Caco-2 (cell line): Measurements from ENCODE around the gene TIMM50. TPM values are rescaled to one million over a fixed set of nuclear protein-coding genes. Genes with fewer than 3 reads are reported as not detected.

Experiments used
- BruUV-seq: library from RNA; stranded (reverse); fragments of 400-500 nt; replicated peaks from 2 replicates; lab custom pipeline; 2021; lab: Mats Ljungman, UMichigan
- CTCF ChIA-PET: fragments of 300-600 bp; sonication (Branson Sonifier 250); formaldehyde crosslinking; loops from one replicate; lab custom pipeline; 2022; ENCODE audit warnings: antibody characterized with exemption; lab: Charles Lee
- POLR2A ChIA-PET: fragments of 300-600 bp; sonication (Branson Sonifier 250); formaldehyde crosslinking; loops from one replicate; lab custom pipeline; 2022; ENCODE audit warnings: antibody characterized with exemption; lab: Charles Lee
- DNase-seq, 2 experiments: peaks; one replicate each; pipeline versions ENCODE4 v3.0.0 to v3.0.0-alpha.2; 2020 to 2022
- H3K27me3 ChIP-seq: replicated peaks from 2 replicates; pipeline ENCODE4 v1.6.0; 2011; ENCODE audit warnings: low read length; ENCODE audit not compliant: control insufficient read depth, insufficient read depth
- H3K36me3 ChIP-seq: 2 replicates; pipeline ENCODE4 v1.5.1; 2011; ENCODE audit warnings: low read length; ENCODE audit not compliant: control insufficient read depth, insufficient read depth
- H3K4me1 ChIP-seq: fragments of 250-450 bp; sonication (Bioruptor Pico); 2 replicates; pipeline ENCODE4 v1.5.1; 2020; ENCODE audit warnings: mild to moderate bottlenecking
- H3K4me3 ChIP-seq: 2 replicates; pipeline ENCODE4 v1.5.1; 2011; ENCODE audit warnings: low read depth, mild to moderate bottlenecking, control low read depth, low read length
- H3K9me3 ChIP-seq: fragments of 250-450 bp; sonication (Bioruptor Pico); 2 replicates; pipeline ENCODE4 v1.5.1; 2020; ENCODE audit warnings: mild to moderate bottlenecking, moderate library complexity
- H3K27ac Mint-ChIP-seq: one replicate; pipeline ENCODE4 v1.8.0; 2022; ENCODE audit warnings: mixed read lengths; ENCODE audit not compliant: unreplicated experiment
- H3K27me3 Mint-ChIP-seq: one replicate; pipeline ENCODE4 v1.8.0; 2022; ENCODE audit warnings: mixed read lengths; ENCODE audit not compliant: insufficient read depth, unreplicated experiment
- H3K36me3 Mint-ChIP-seq: one replicate; pipeline ENCODE4 v1.8.0; 2022; ENCODE audit warnings: mild to moderate bottlenecking, mixed read lengths; ENCODE audit not compliant: insufficient read depth, unreplicated experiment
- H3K4me1 Mint-ChIP-seq: one replicate; pipeline ENCODE4 v1.8.0; 2022; ENCODE audit warnings: low read depth, mixed read lengths; ENCODE audit not compliant: unreplicated experiment
- H3K4me3 Mint-ChIP-seq: one replicate; pipeline ENCODE4 v1.8.0; 2022; ENCODE audit warnings: mild to moderate bottlenecking, moderate library complexity, mixed read lengths; ENCODE audit not compliant: unreplicated experiment
- H3K9me3 Mint-ChIP-seq: one replicate; pipeline ENCODE4 v1.8.0; 2022; ENCODE audit warnings: mixed read lengths; ENCODE audit not compliant: unreplicated experiment
- CTCF ChIP-seq, 2 experiments: fragments of 200-600 bp in 1 of 2; IDR thresholded peaks; 1 replicate in 1 of 2; 2 replicates in 1 of 2; pipeline versions ENCODE4 v1.5.1 to v1.8.0; 2011 to 2022; ENCODE audit warnings: antibody characterized with exemption in 1 of 2, control low read depth in 1 of 2, inconsistent platforms in 1 of 2, low read depth in 1 of 2, low read length in 1 of 2, mild to moderate bottlenecking in 1 of 2, moderate library complexity in 1 of 2; ENCODE audit not compliant: insufficient read depth in 1 of 2, severe bottlenecking in 1 of 2, unreplicated experiment in 1 of 2
- intact Hi-C: fragments of 100-400 bp; cut with micrococcal nuclease; formaldehyde crosslinking; loops from one replicate; pipeline ENCODE4 v1.10.0; 2022; ENCODE audit not compliant: unreplicated experiment
- total RNA-seq: library from RNA; stranded (reverse); gene quantifications from 2 replicates; pipeline ENCODE4 v1.2.3, GENCODE V29; 2022

The TIMM50 gene
- total RNA-seq, 1 experiment from 2014 or later = 152 TPM

- Histone ChIP-seq H3K36me3 (peaks cover 3% of the 10 kb centered on the region), H3K9me3 (no peaks in the 10 kb centered on the region), H3K4me1 (peaks cover 8% of the 10 kb centered on the region), H3K4me3 (peak within 1 kb of the TSS; percentile 92), H3K27me3 (no peaks in the 10 kb centered on the region)
- peaks cover 16% of the 10 kb centered on the region for H3K4me1 Mint-ChIP-seq
- H3K4me3 Mint-ChIP-seq = peak within 1 kb of the TSS; percentile 95
- no peak for TF ChIP-seq CTCF (IDR thresholded peaks at IDR 0.05; ENCODE audit: insufficient read depth in 1 of 2, low read depth in 1 of 2, low read length in 1 of 2, severe bottlenecking in 1 of 2, unreplicated experiment in 1 of 2)
- POLR2A ChIA-PET = interaction anchor here (0.6 to 2.3 kb wide), 4 partner anchors 10 to 104 kb away, joined by 3 to 53 read pairs (median 4); partner anchors contain the start of genes MED29, PAF1, RPS16 and SAMD4B
- peak; percentile 98 to 99 for DNase-seq
- peak within 1 kb of the TSS; percentile 98 for H3K27ac Mint-ChIP-seq
- intact Hi-C loops = loop anchor here (1.0 to 2.0 kb wide), 3 partner anchors 9 to 57 kb away; partner anchors contain the start of gene TIMM50
- CTCF ChIA-PET = interaction anchor here (0.5 to 2.0 kb wide), 3 partner anchors 30 to 103 kb away, joined by 4 to 8 read pairs (median 7); partner anchors contain the start of gene SAMD4B
- no peaks in the 10 kb centered on the region for H3K27me3 Mint-ChIP-seq
- peaks cover 47% of the 10 kb centered on the region for H3K36me3 Mint-ChIP-seq
- H3K9me3 Mint-ChIP-seq = no peaks in the 10 kb centered on the region
- TSS peak; percentile 76 for BruUV-seq
Measured at GRCh38 chr19:39445196-39446111, 35.2 kb upstream of the TIMM50 start, which contains the start of gene SUPT5H. TSS of gene SUPT5H (plus strand) at chr19:39445582. CDS start at chr19:39445891, 309 bp downstream.

- no peaks in the 10 kb centered on the region for H3K27me3 Mint-ChIP-seq
- Histone ChIP-seq H3K4me1 (peaks cover 8% of the 10 kb centered on the region), H3K36me3 (peaks cover 3% of the 10 kb centered on the region), H3K4me3 (peak overlapping the region; percentile 92), H3K9me3 (no peaks in the 10 kb centered on the region), H3K27me3 (no peaks in the 10 kb centered on the region)
- DNase-seq = no peak
- H3K4me3 Mint-ChIP-seq = peak overlapping the region; percentile 95
- H3K27ac Mint-ChIP-seq = peak overlapping the region; percentile 98
- TF ChIP-seq CTCF (IDR thresholded peaks at IDR 0.05; ENCODE audit: insufficient read depth in 1 of 2, low read depth in 1 of 2, low read length in 1 of 2, severe bottlenecking in 1 of 2, unreplicated experiment in 1 of 2) = no peak
- BruUV-seq = no TSS peak
- POLR2A ChIA-PET = no interaction called here
- H3K9me3 Mint-ChIP-seq = no peaks in the 10 kb centered on the region
- peaks cover 53% of the 10 kb centered on the region for H3K36me3 Mint-ChIP-seq
- intact Hi-C loops = no loop called here
- peaks cover 18% of the 10 kb centered on the region for H3K4me1 Mint-ChIP-seq
- CTCF ChIA-PET = no interaction called here
Measured at GRCh38 chr19:39446365-39447084, 34.1 kb upstream of the TIMM50 start.

- no peaks in the 10 kb centered on the region for H3K9me3 Mint-ChIP-seq
- Histone ChIP-seq H3K4me1 (peaks cover 8% of the 10 kb centered on the region), H3K27me3 (no peaks in the 10 kb centered on the region), H3K36me3 (peaks cover 3% of the 10 kb centered on the region), H3K9me3 (no peaks in the 10 kb centered on the region), H3K4me3 (no peak overlapping the region)
- H3K27ac Mint-ChIP-seq = no peak overlapping the region
- no TSS peak for BruUV-seq
- H3K27me3 Mint-ChIP-seq = no peaks in the 10 kb centered on the region
- no peak for TF ChIP-seq CTCF (IDR thresholded peaks at IDR 0.05; ENCODE audit: insufficient read depth in 1 of 2, low read depth in 1 of 2, low read length in 1 of 2, severe bottlenecking in 1 of 2, unreplicated experiment in 1 of 2)
- no peak overlapping the region for H3K4me3 Mint-ChIP-seq
- POLR2A ChIA-PET = no interaction called here
- no peak for DNase-seq
- H3K4me1 Mint-ChIP-seq = peaks cover 18% of the 10 kb centered on the region
- peaks cover 70% of the 10 kb centered on the region for H3K36me3 Mint-ChIP-seq
- intact Hi-C loops = no loop called here
- CTCF ChIA-PET = no interaction called here
Measured at GRCh38 chr19:39448271-39448670, 32.4 kb upstream of the TIMM50 start.
